ENCODE measurements around the gene PLB1.

Gene PLB1

GRCh38 chr2:28619213-28620196 lies 123.6 kb downstream of the PLB1 start:
- Mint-ChIP-seq H3K9me3 (no peaks in the 10 kb centered on the region), H3K4me3 (peak overlapping the region; percentile 50 to 77)
- ATAC-seq (replicated peaks) = no peak

GRCh38 chr2:28620291-28620793 lies 124.5 kb downstream of the PLB1 start:
- no peak for ATAC-seq (replicated peaks)
- Mint-ChIP-seq H3K36me3 (ENCODE audit: insufficient read depth) (peaks cover 15% of the 10 kb centered on the region), H3K27ac (peak overlapping the region; percentile 98 to 100), H3K9me3 (no peaks in the 10 kb centered on the region), H3K4me1 (ENCODE audit: low read depth in 2 of 2) (peaks cover 44 to 64% of the 10 kb centered on the region in 2 donors), H3K4me3 (peak overlapping the region; percentile 50 to 77), H3K27me3 (no peaks in the 10 kb centered on the region)
- DNase-seq = no peak

More at GRCh38 chr2:28619213-28620196, 123.6 kb downstream of the PLB1 start:
- no peak for DNase-seq
- Mint-ChIP-seq H3K4me1 (ENCODE audit: low read depth in 2 of 2) (peaks cover 39 to 57% of the 10 kb centered on the region in 2 donors), H3K27ac (peak overlapping the region; percentile 98 to 100), H3K27me3 (no peaks in the 10 kb centered on the region), H3K36me3 (ENCODE audit: insufficient read depth) (peaks cover 14% of the 10 kb centered on the region)

DNA sequence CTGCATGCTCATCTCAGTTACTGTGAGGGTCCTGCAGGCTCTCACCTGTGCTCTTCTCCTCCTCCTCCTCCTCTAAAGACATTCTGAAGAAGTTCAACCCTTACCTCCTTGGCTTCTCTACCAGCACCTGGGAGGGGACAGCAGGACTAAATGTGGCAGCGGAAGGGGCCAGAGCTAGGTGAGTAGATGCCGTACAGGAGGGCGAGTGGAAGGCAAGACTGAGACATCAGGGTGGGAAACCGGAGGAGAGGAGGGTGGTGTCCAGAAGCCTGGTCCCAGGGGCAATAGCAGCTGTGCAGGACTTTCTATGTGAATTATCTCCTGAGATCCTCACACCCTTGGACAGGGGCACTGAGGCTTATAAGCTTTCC lies 124.9 kb downstream of the PLB1 start:
- ATAC-seq (replicated peaks) = no peak
- Mint-ChIP-seq H3K4me3 (peak overlapping the region; percentile 50 to 77), H3K27ac (peak overlapping the region; percentile 98 to 100), H3K9me3 (no peaks in the 10 kb centered on the region), H3K27me3 (no peaks in the 10 kb centered on the region), H3K36me3 (ENCODE audit: insufficient read depth) (peaks cover 17% of the 10 kb centered on the region), H3K4me1 (ENCODE audit: low read depth in 2 of 2) (peaks cover 47 to 68% of the 10 kb centered on the region in 2 donors)
- DNase-seq = no peak

GRCh38 chr2:28621172-28622100 lies 125.6 kb downstream of the PLB1 start:
- peak overlapping the region; percentile 98 to 100 for H3K27ac Mint-ChIP-seq

DNA sequence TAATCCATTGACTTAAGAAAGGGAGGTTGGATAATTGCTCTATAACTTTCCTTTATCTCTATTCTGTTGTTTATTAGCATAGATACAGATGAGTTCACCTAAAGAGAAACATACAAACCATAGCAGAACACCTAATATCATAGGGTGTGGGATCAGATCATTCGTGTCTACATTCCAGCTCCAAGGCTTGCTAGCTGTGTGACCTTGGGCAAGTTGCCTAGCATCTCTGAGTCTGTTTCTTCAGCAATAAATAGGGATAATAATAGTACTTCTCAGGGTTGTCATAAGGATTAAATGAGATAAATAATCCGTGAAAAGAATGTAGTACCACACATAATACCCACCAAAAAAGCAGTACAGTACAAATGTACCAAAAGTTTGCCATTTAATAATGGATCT lies 126.2 kb downstream of the PLB1 start:
- H3K27ac Mint-ChIP-seq = peak overlapping the region; percentile 98 to 100
- no peaks in the 10 kb centered on the region for H3K27me3 Mint-ChIP-seq
- H3K4me1 Mint-ChIP-seq (ENCODE audit: low read depth in 2 of 2) = peaks cover 47 to 68% of the 10 kb centered on the region in 2 donors
- H3K36me3 Mint-ChIP-seq (ENCODE audit: insufficient read depth) = peaks cover 17% of the 10 kb centered on the region
- ATAC-seq (replicated peaks) (no peak), DNase-seq (no peak)
- no peaks in the 10 kb centered on the region for H3K9me3 Mint-ChIP-seq
- H3K4me3 Mint-ChIP-seq = peak overlapping the region; percentile 50 to 77

More at GRCh38 chr2:28621172-28622100, 125.6 kb downstream of the PLB1 start:
- H3K27me3 Mint-ChIP-seq = no peaks in the 10 kb centered on the region
- H3K9me3 Mint-ChIP-seq = no peaks in the 10 kb centered on the region
- peak; percentile 81 for ATAC-seq (replicated peaks)
- H3K4me3 Mint-ChIP-seq = peak overlapping the region; percentile 50 to 77
- DNase-seq = peak; percentile 74 to 80 (median 75)
- H3K36me3 Mint-ChIP-seq (ENCODE audit: insufficient read depth) = peaks cover 17% of the 10 kb centered on the region
- peaks cover 47 to 68% of the 10 kb centered on the region in 2 donors for H3K4me1 Mint-ChIP-seq (ENCODE audit: low read depth in 2 of 2)

GRCh38 chr2:28623582-28624405 lies 127.9 kb downstream of the PLB1 start:
- H3K36me3 Mint-ChIP-seq (ENCODE audit: insufficient read depth) = peaks cover 21% of the 10 kb centered on the region
- DNase-seq (no peak), ATAC-seq (replicated peaks) (no peak)
- H3K9me3 Mint-ChIP-seq = no peaks in the 10 kb centered on the region
- H3K27ac Mint-ChIP-seq = peak overlapping the region; percentile 98 to 100
- H3K4me3 Mint-ChIP-seq = no peak overlapping the region
- peaks cover 53 to 67% of the 10 kb centered on the region in 2 donors for H3K4me1 Mint-ChIP-seq (ENCODE audit: low read depth in 2 of 2)
- H3K27me3 Mint-ChIP-seq = no peaks in the 10 kb centered on the region

- no peak for DNase-seq
- no peak for ATAC-seq (replicated peaks)
- H3K27ac Mint-ChIP-seq = peak overlapping the region; percentile 98 to 100
- H3K27me3 Mint-ChIP-seq = no peaks in the 10 kb centered on the region
- peaks cover 48 to 62% of the 10 kb centered on the region in 2 donors for H3K4me1 Mint-ChIP-seq (ENCODE audit: low read depth in 2 of 2)
- no peak overlapping the region for H3K4me3 Mint-ChIP-seq
- peaks cover 21% of the 10 kb centered on the region for H3K36me3 Mint-ChIP-seq (ENCODE audit: insufficient read depth)
- H3K9me3 Mint-ChIP-seq = no peaks in the 10 kb centered on the region
Measured at GRCh38 chr2:28624436-28624792, 128.6 kb downstream of the PLB1 start.

DNA sequence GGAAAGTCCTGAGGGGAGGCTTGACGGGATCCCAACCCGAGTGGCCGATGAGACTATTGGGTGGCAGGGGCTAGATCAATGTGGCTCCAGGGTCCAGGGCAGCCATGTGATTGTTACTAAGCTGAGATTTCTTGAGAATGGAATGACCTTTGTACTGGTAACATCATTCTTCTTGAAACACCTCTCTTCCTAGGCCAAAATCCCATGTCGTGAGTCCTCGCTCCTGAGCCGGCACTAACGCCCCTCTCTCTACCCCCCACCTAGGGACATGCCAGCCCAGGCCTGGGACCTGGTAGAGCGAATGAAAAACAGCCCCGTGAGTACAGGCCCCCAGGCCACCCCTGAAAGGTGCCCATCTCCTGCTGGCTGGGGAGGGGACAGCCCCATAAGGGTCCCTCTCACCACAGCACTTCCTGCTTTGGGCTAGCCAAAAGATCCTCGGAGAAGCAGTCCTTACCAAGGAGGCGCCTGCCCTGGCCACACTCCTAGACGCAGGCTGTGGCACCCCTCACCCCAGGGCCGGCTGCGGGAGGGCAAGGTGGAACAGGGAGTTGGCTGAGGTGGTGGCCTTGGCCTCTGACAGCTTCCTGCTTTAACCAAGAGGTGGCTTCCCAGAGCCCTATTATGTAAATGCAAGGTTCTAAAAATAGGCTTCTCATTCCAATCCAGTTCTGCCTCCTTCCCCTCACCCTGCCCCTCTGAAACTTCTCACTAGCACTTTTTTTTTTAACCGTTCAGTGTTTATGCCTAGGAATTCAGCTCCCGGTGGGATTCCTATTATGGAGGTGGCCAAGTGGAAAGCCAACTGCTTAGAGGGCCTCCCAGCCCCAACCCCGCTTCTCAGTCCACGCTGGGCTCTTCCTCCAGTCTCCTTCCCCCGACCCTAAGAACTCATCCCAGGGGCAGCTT lies 129.2 kb downstream of the PLB1 start:
- Mint-ChIP-seq H3K27me3 (no peaks in the 10 kb centered on the region), H3K4me1 (ENCODE audit: low read depth in 2 of 2) (peaks cover 42 to 55% of the 10 kb centered on the region in 2 donors), H3K9me3 (no peaks in the 10 kb centered on the region), H3K36me3 (ENCODE audit: insufficient read depth) (peaks cover 21% of the 10 kb centered on the region), H3K4me3 (peak overlapping the region; percentile 34 to 55), H3K27ac (peak overlapping the region; percentile 98 to 100)
- DNase-seq = peak; percentile 35 to 64 (median 63)
- ATAC-seq (replicated peaks) = peak; percentile 61

GRCh38 chr2:28626376-28626775 lies 130.5 kb downstream of the PLB1 start:
- DNase-seq (no peak), ATAC-seq (replicated peaks) (no peak)
- peak overlapping the region in 1 of 2 donors; percentile 100 for H3K27ac Mint-ChIP-seq
- no peaks in the 10 kb centered on the region for H3K9me3 Mint-ChIP-seq
- peaks cover 16% of the 10 kb centered on the region for H3K36me3 Mint-ChIP-seq (ENCODE audit: insufficient read depth)
- no peak overlapping the region for H3K4me3 Mint-ChIP-seq
- no peaks in the 10 kb centered on the region for H3K27me3 Mint-ChIP-seq
- H3K4me1 Mint-ChIP-seq (ENCODE audit: low read depth in 2 of 2) = peaks cover 29 to 43% of the 10 kb centered on the region in 2 donors

GRCh38 chr2:28626891-28627421 lies 131.1 kb downstream of the PLB1 start:
- Mint-ChIP-seq H3K4me1 (ENCODE audit: low read depth in 2 of 2) (peaks cover 23 to 37% of the 10 kb centered on the region in 2 donors), H3K27me3 (no peaks in the 10 kb centered on the region), H3K9me3 (no peaks in the 10 kb centered on the region), H3K4me3 (no peak overlapping the region), H3K36me3 (ENCODE audit: insufficient read depth) (peaks cover 11% of the 10 kb centered on the region), H3K27ac (peak overlapping the region in 1 of 2 donors; percentile 100)
- no peak for ATAC-seq (replicated peaks)
- DNase-seq = no peak

GRCh38 chr2:28627722-28628480 lies 132.0 kb downstream of the PLB1 start:
- Mint-ChIP-seq H3K4me3 (no peak overlapping the region), H3K36me3 (ENCODE audit: insufficient read depth) (peaks cover 7% of the 10 kb centered on the region), H3K27me3 (no peaks in the 10 kb centered on the region), H3K9me3 (no peaks in the 10 kb centered on the region), H3K4me1 (ENCODE audit: low read depth in 2 of 2) (peaks cover 19 to 31% of the 10 kb centered on the region in 2 donors), H3K27ac (peak overlapping the region; percentile 85 to 88)
- DNase-seq (no peak), ATAC-seq (replicated peaks) (no peak)
